ENCODE measurements around the gene CRHR1.

CRHR1 gene

DNA sequence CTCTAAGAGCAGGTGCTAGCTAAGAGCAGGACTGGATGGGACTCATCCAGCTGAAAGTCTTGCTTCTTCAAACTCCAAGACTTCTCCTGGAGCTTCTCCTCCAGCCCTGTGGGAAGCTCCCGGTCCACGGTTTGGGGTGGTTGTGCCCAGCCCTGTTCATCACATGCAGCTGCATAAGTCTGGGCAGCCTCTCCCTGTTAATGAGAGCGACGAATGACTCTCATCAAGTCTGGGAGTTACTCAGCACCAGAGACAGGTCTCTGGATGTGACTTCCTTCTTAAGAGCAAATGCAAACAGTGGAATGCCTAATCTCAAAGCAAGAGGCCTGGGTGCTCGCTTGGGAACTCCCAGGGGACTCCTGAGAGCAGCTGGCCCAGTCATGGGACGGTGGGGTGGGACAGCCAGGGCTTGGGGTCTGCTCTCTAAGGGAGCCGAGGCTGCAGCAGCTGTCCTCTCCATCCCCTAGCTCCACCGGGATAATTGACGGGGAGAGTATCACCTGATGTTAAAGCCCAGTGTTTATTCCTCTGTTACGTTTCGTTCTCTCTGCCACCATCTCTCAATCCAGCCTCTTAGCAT lies 35.3 kb upstream of the CRHR1 start:
- Histone ChIP-seq H3K27me3 (ENCODE audit: low read length) (no peaks in the 10 kb centered on the region), H3K4me3 (ENCODE audit: insufficient read depth, low read length, poor library complexity, severe bottlenecking) (no peak overlapping the region), H4K20me1 (ENCODE audit: low read depth, low read length) (no peaks in the 10 kb centered on the region), H3K9ac (ENCODE audit: low read length) (no peak overlapping the region), H3K9me3 (ENCODE audit: insufficient read depth, low read length) (no peaks in the 10 kb centered on the region), H3K9me2 (replicated peaks; ENCODE audit: insufficient read depth, low read length) (no peaks in the 10 kb centered on the region), H2AFZ (ENCODE audit: low read depth, low read length, severe bottlenecking) (no peak overlapping the region), H3K4me2 (ENCODE audit: low read depth, low read length, poor library complexity, severe bottlenecking) (no peak overlapping the region), H3K79me2 (ENCODE audit: insufficient read depth, low read length) (no peaks in the 10 kb centered on the region), H3K27ac (ENCODE audit: low read depth, low read length) (no peak overlapping the region), H3K36me3 (ENCODE audit: low read length) (no peaks in the 10 kb centered on the region), H3F3A (ENCODE audit: insufficient read depth) (no peaks in the 10 kb centered on the region)
- TF ChIP-seq, protein P1, sequence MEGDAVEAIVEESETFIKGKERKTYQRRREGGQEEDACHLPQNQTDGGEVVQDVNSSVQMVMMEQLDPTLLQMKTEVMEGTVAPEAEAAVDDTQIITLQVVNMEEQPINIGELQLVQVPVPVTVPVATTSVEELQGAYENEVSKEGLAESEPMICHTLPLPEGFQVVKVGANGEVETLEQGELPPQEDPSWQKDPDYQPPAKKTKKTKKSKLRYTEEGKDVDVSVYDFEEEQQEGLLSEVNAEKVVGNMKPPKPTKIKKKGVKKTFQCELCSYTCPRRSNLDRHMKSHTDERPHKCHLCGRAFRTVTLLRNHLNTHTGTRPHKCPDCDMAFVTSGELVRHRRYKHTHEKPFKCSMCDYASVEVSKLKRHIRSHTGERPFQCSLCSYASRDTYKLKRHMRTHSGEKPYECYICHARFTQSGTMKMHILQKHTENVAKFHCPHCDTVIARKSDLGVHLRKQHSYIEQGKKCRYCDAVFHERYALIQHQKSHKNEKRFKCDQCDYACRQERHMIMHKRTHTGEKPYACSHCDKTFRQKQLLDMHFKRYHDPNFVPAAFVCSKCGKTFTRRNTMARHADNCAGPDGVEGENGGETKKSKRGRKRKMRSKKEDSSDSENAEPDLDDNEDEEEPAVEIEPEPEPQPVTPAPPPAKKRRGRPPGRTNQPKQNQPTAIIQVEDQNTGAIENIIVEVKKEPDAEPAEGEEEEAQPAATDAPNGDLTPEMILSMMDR (IDR thresholded peaks at IDR 0.05; ENCODE audit: insufficient read depth, low read length, poor library complexity, severe bottlenecking), result no peak
- TF ChIP-seq EZH2phosphoT487 (conservative IDR thresholded peaks at IDR 0.05; ENCODE audit: low read length), result no peak

DNA sequence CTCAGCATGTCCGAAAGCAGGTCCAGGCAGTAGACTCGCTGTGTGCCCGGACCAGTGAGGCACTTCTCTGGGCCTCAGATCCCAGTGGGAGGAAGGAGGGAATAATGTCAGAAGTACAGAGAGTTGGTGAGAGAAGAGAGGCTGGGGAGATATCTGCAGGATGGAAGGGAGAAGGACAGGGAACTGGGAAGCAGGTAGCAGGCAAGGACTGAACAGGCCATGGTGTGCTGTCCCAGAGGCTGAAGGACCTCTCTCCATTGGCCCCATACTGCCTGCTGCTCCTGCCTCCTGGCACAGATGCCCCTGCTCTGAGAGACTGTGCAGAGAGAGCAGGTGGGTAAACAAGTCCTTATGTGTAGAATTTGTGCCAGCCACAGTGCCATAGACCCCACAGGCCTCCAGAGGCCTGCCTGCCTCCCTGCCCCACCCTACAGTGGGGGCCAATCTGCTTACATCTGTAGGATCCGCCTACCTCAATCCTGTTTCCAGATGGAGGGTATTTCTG lies 34.2 kb upstream of the CRHR1 start:
- Histone ChIP-seq H3F3A (ENCODE audit: insufficient read depth) (no peaks in the 10 kb centered on the region), H3K27ac (ENCODE audit: low read depth, low read length) (no peak overlapping the region), H3K36me3 (ENCODE audit: low read length) (no peaks in the 10 kb centered on the region), H3K9me2 (replicated peaks; ENCODE audit: insufficient read depth, low read length) (no peaks in the 10 kb centered on the region), H3K79me2 (ENCODE audit: insufficient read depth, low read length) (no peaks in the 10 kb centered on the region), H2AFZ (ENCODE audit: low read depth, low read length, severe bottlenecking) (no peak overlapping the region), H3K9ac (ENCODE audit: low read length) (no peak overlapping the region), H3K9me3 (ENCODE audit: insufficient read depth, low read length) (no peaks in the 10 kb centered on the region), H4K20me1 (ENCODE audit: low read depth, low read length) (no peaks in the 10 kb centered on the region), H3K4me2 (ENCODE audit: low read depth, low read length, poor library complexity, severe bottlenecking) (no peak overlapping the region), H3K4me3 (ENCODE audit: insufficient read depth, low read length, poor library complexity, severe bottlenecking) (no peak overlapping the region), H3K27me3 (ENCODE audit: low read length) (no peaks in the 10 kb centered on the region)
- TF ChIP-seq EZH2phosphoT487 (conservative IDR thresholded peaks at IDR 0.05; ENCODE audit: low read length), result no peak
- TF ChIP-seq, protein P1 (IDR thresholded peaks at IDR 0.05; ENCODE audit: insufficient read depth, low read length, poor library complexity, severe bottlenecking), result no peak

DNA sequence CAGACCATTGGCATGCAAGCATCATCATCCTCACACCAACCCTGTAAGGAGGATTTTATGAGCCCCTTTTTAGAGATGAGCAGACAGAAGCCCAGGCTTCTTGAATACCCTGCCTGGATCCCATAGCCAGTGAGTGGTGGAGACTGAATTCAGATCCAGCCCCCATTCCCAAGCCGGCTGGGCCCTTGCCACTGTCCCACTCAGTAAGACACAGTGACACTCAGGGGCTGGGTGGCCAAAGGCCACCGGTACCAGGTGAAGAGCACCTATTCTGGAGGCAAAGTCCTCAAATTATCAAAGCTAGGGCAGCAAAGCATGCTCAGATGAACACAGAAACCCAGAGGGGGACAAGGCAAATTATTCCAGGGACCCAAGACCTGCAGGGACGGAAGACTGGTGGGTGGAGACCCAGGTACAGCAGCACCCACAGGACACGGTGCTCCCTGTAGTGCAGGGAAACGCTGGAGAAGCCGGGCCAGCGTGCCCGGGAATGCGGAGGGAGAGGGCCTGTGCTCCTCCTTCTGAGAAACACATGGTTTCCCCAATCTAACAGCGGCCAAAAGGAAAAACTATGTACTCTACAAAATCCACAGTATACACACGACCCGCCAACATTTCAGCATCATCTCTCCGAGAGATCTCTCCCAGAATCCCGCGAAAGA lies 33.2 kb upstream of the CRHR1 start:
- no peak overlapping the region for H3K27ac ChIP-seq (ENCODE audit: low read depth, low read length)
- H3K9me3 ChIP-seq (ENCODE audit: insufficient read depth, low read length), result no peaks in the 10 kb centered on the region
- TF ChIP-seq, protein P1 (IDR thresholded peaks at IDR 0.05; ENCODE audit: insufficient read depth, low read length, poor library complexity, severe bottlenecking), result no peak
- TF ChIP-seq EZH2phosphoT487 (conservative IDR thresholded peaks at IDR 0.05; ENCODE audit: low read length), result no peak
- H3K79me2 ChIP-seq (ENCODE audit: insufficient read depth, low read length), result no peaks in the 10 kb centered on the region
- no peaks in the 10 kb centered on the region for H4K20me1 ChIP-seq (ENCODE audit: low read depth, low read length)
- H3K9ac ChIP-seq (ENCODE audit: low read length), result no peak overlapping the region
- H3K27me3 ChIP-seq (ENCODE audit: low read length), result no peaks in the 10 kb centered on the region
- no peaks in the 10 kb centered on the region for H3K36me3 ChIP-seq (ENCODE audit: low read length)
- no peaks in the 10 kb centered on the region for H3F3A ChIP-seq (ENCODE audit: insufficient read depth)
- no peak overlapping the region for H3K4me3 ChIP-seq (ENCODE audit: insufficient read depth, low read length, poor library complexity, severe bottlenecking)
- H3K4me2 ChIP-seq (ENCODE audit: low read depth, low read length, poor library complexity, severe bottlenecking), result no peak overlapping the region
- no peak overlapping the region for H2AFZ ChIP-seq (ENCODE audit: low read depth, low read length, severe bottlenecking)
- H3K9me2 ChIP-seq (replicated peaks; ENCODE audit: insufficient read depth, low read length), result no peaks in the 10 kb centered on the region
